Measurements from ENCODE around the gene ZFAND2A.

GRCh38 chr7:1163121-1163520, 3.1 kb upstream of the ZFAND2A start:
- TF ChIP-seq CTCF (IDR thresholded peaks at IDR 0.05), result no peak
- no peak for TF ChIP-seq POLR2A (IDR thresholded peaks at IDR 0.05)

Data from heart left ventricle (tissue), 13 donors.